Measurements from ENCODE around the gene NAA20. TPM values are rescaled to one million over a fixed set of nuclear protein-coding genes. Genes with fewer than 3 reads are reported as not detected.

Gene NAA20
- total RNA-seq, 1 donor from 2014 or later, result 53.6 TPM

DNA sequence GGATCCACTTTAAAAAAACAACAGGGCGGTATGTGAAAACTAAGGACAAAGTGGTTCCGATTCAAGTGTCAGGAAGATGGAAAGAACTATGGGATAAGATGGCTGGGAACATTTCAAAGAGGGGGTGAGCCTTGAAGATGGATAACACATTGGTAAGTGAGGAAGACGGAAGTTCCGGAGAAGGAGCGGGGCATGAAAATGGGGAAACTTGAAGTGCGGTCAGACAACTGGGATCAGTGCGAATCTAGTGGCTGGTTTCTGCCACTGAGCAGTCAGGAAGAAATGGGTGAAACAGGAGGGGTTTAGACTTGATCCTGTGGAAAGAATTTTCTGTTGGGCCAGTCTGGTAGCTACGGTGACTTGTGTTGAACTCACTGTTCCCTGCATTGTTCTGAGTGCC lies 1.2 kb downstream of the NAA20 start:
- peak overlapping the region; percentile 89 for H3K4me3 ChIP-seq (ENCODE audit: low read depth, low read length)
- H3K36me3 ChIP-seq (ENCODE audit: control insufficient read depth, insufficient read depth, low read length), result no peaks in the 10 kb centered on the region
- TF ChIP-seq, protein P1, sequence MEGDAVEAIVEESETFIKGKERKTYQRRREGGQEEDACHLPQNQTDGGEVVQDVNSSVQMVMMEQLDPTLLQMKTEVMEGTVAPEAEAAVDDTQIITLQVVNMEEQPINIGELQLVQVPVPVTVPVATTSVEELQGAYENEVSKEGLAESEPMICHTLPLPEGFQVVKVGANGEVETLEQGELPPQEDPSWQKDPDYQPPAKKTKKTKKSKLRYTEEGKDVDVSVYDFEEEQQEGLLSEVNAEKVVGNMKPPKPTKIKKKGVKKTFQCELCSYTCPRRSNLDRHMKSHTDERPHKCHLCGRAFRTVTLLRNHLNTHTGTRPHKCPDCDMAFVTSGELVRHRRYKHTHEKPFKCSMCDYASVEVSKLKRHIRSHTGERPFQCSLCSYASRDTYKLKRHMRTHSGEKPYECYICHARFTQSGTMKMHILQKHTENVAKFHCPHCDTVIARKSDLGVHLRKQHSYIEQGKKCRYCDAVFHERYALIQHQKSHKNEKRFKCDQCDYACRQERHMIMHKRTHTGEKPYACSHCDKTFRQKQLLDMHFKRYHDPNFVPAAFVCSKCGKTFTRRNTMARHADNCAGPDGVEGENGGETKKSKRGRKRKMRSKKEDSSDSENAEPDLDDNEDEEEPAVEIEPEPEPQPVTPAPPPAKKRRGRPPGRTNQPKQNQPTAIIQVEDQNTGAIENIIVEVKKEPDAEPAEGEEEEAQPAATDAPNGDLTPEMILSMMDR (IDR thresholded peaks at IDR 0.05; ENCODE audit: insufficient read depth, low read length, poor library complexity, severe bottlenecking), result no peak
- DNase-seq (ENCODE audit: low read depth), result no peak
- H3K27me3 ChIP-seq (ENCODE audit: control insufficient read depth, insufficient read depth, low read length), result no peaks in the 10 kb centered on the region

DNA sequence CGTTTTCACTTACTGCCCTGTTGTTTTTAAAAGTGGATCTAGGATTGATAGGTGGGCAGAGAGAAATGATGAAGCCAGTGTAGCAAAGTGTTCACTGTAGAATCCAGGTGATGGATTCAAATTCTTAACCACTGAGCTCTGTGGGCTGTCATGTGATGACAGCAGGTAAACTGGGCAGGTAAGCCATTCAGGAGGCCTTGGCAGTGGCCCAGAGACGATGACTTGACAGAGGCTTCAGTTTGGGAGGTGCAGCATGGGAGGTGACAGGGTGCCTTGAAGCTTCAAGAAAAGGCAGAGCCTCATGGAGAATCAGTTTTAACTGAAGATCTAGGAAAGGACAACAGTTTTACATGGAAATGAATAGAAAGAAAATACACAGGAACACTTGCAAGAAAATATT lies 2.0 kb downstream of the NAA20 start:
- DNase-seq (ENCODE audit: low read depth), result no peak
- H3K27me3 ChIP-seq (ENCODE audit: control insufficient read depth, insufficient read depth, low read length), result no peaks in the 10 kb centered on the region
- TF ChIP-seq, protein P1 (IDR thresholded peaks at IDR 0.05; ENCODE audit: insufficient read depth, low read length, poor library complexity, severe bottlenecking), result no peak
- no peak overlapping the region for H3K4me3 ChIP-seq (ENCODE audit: low read depth, low read length)
- no peaks in the 10 kb centered on the region for H3K36me3 ChIP-seq (ENCODE audit: control insufficient read depth, insufficient read depth, low read length)

DNA sequence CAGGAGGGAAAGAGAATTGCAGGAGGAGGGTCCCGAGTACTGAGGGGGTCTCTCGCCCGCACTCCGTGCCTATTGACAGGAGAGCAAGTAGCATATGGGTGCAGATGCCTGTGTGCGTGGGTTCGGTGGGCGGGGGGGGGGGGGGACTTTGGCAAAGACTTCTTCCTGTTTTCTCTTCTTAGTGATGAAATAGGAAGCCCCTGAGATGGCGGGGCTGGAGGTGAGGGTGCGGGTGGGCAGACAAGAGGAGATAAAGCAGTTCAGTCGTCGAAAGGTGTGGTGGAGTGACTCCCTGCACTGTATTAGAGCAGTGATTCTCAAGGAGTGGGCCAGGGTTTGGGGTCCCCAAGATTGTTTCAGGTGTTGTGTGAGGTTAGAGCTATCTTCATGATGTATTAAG lies 3.7 kb downstream of the NAA20 start:
- TF ChIP-seq, protein P1 (IDR thresholded peaks at IDR 0.05; ENCODE audit: insufficient read depth, low read length, poor library complexity, severe bottlenecking), result no peak

DNA sequence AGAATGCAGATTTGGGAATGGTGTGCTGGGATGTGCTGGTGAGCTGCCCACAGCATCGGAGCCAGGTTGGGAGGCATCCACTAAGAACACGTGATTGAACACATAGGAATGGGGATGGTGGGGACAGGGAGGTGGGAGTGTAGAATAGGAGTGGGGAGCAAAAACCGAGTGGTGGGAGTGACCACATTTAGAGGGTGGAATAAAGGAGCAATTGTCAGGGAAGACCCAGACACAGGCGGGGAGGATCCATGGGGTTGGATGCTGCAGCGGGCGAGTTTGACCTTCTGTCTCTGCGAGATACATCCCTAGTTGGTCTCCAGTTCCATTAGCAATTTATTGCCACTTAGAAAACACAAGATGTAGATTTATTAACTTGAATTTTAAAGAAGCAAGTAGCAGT lies 4.7 kb downstream of the NAA20 start:
- TF ChIP-seq, protein P1 (IDR thresholded peaks at IDR 0.05; ENCODE audit: insufficient read depth, low read length, poor library complexity, severe bottlenecking), result no peak
- no peak overlapping the region for H3K4me3 ChIP-seq (ENCODE audit: low read depth, low read length)
- H3K36me3 ChIP-seq (ENCODE audit: control insufficient read depth, insufficient read depth, low read length), result no peaks in the 10 kb centered on the region
- H3K27me3 ChIP-seq (ENCODE audit: control insufficient read depth, insufficient read depth, low read length), result no peaks in the 10 kb centered on the region
- DNase-seq (ENCODE audit: low read depth), result no peak

More for the DNA sequence above, 3.7 kb downstream of the NAA20 start:
- Histone ChIP-seq H3K4me3 (ENCODE audit: low read depth, low read length) (no peak overlapping the region), H3K27me3 (ENCODE audit: control insufficient read depth, insufficient read depth, low read length) (no peaks in the 10 kb centered on the region), H3K36me3 (ENCODE audit: control insufficient read depth, insufficient read depth, low read length) (no peaks in the 10 kb centered on the region)
- DNase-seq (ENCODE audit: low read depth), result no peak

DNA sequence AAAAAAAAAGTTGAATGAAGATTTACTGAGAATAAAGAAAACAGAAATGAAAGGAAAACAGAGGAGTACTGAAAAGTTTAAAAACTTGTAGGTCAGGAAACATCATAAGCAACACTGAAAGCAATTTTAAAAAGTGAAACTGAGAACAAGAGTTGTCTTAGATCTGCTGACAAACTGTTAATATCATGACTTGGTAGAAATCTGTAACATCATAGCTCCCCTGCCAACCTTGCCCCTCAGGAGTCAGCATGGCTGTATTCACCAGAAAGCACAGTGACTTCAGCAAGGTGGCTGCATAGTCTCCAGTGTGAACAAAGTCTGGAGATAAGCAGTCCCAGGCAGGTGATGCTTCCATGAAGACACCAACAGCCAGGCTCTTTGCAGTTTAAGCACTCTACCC lies 5.3 kb downstream of the NAA20 start:
- no peaks in the 10 kb centered on the region for H3K27me3 ChIP-seq (ENCODE audit: control insufficient read depth, insufficient read depth, low read length)

DNA sequence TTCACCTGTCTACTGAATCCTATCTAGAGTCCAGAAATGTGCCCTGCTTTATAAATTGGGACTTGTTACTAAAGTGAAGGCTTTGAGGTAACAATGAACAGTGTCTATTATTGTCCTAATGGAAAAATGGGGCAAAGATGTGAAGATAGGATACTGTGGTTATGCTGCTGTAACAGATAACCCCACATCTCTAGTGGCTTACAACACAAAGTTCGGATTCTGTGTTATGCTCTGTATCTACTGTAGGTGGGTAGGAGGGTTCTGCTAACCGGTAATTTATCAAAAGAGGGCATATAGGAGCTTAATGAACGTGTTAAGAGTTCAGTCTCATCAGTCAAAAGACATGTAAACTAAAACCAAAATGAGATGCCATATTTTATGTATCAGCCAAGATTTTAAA lies 6.2 kb downstream of the NAA20 start:
- no peaks in the 10 kb centered on the region for H3K36me3 ChIP-seq (ENCODE audit: control insufficient read depth, insufficient read depth, low read length)
- TF ChIP-seq, protein P1 (IDR thresholded peaks at IDR 0.05; ENCODE audit: insufficient read depth, low read length, poor library complexity, severe bottlenecking), result no peak

More for the DNA sequence above, 5.3 kb downstream of the NAA20 start:
- Histone ChIP-seq H3K4me3 (ENCODE audit: low read depth, low read length) (no peak overlapping the region), H3K36me3 (ENCODE audit: control insufficient read depth, insufficient read depth, low read length) (no peaks in the 10 kb centered on the region)
- TF ChIP-seq, protein P1 (IDR thresholded peaks at IDR 0.05; ENCODE audit: insufficient read depth, low read length, poor library complexity, severe bottlenecking), result no peak
- DNase-seq (ENCODE audit: low read depth), result no peak

More for the DNA sequence above, 6.2 kb downstream of the NAA20 start:
- Histone ChIP-seq H3K4me3 (ENCODE audit: low read depth, low read length) (no peak overlapping the region), H3K27me3 (ENCODE audit: control insufficient read depth, insufficient read depth, low read length) (no peaks in the 10 kb centered on the region)
- no peak for DNase-seq (ENCODE audit: low read depth)
